Liver (tissue), 9 donors: ENCODE measurements around the gene MFAP5. TPM values are rescaled to one million over a fixed set of nuclear protein-coding genes. Genes with fewer than 3 reads are reported as not detected.
A peak's percentile ranks its signal among the peaks of the same experiment; 100 is the strongest.

Experiments used
- DNase-seq: peaks from one replicate; pipeline ENCODE4 v3.0.0-alpha.2; 2017; ENCODE audit warnings: low spot score
- H3K27ac ChIP-seq, 2 donors: one replicate each; pipeline ENCODE4 v1.7.0; 2013; ENCODE audit warnings: inconsistent platforms in 2 of 2, low read length in 2 of 2, control low read depth in 1 of 2, low read depth in 1 of 2, mild to moderate bottlenecking in 1 of 2
- H3K27me3 ChIP-seq, 4 donors: one replicate each; pipeline versions ENCODE4 v1.6.1 to v1.7.0; 2013; ENCODE audit warnings: low read length in 3 of 4, inconsistent platforms in 1 of 4, mild to moderate bottlenecking in 1 of 4, moderate library complexity in 1 of 4; ENCODE audit not compliant: control insufficient read depth in 4 of 4, insufficient read depth in 4 of 4
- H3K36me3 ChIP-seq, 4 donors: one replicate each; pipeline versions ENCODE4 v1.6.1 to v1.7.0; 2013; ENCODE audit warnings: low read length in 3 of 4, mild to moderate bottlenecking in 3 of 4, low read depth in 1 of 4, moderate library complexity in 1 of 4; ENCODE audit not compliant: control insufficient read depth in 4 of 4, insufficient read depth in 3 of 4
- H3K4me1 ChIP-seq, 4 donors: one replicate each; pipeline versions ENCODE4 v1.6.1 to v1.7.0; 2013; ENCODE audit warnings: low read length in 3 of 4, mild to moderate bottlenecking in 3 of 4, moderate library complexity in 1 of 4; ENCODE audit not compliant: control insufficient read depth in 4 of 4, insufficient read depth in 4 of 4
- H3K4me3 ChIP-seq, 3 donors: one replicate each; pipeline versions ENCODE4 v1.6.1 to v1.7.0; 2013; ENCODE audit warnings: low read length in 3 of 3, control low read depth in 1 of 3, low read depth in 1 of 3, mild to moderate bottlenecking in 1 of 3
- H3K9ac ChIP-seq, 2 donors: one replicate each; pipeline ENCODE4 v1.7.0; 2013; ENCODE audit warnings: low read length in 2 of 2, mild to moderate bottlenecking in 2 of 2, moderate library complexity in 2 of 2, control low read depth in 1 of 2, low read depth in 1 of 2
- H3K9me3 ChIP-seq, 4 donors: one replicate each; pipeline versions ENCODE4 v1.6.1 to v1.7.0; 2013; ENCODE audit warnings: low read length in 3 of 4; ENCODE audit not compliant: control insufficient read depth in 4 of 4
- HNF4A ChIP-seq, 2 donors: conservative IDR thresholded peaks; 2 replicates each; pipeline ENCODE4 v1.6.1; 2016; ENCODE audit warnings: antibody characterized with exemption in 2 of 2, mild to moderate bottlenecking in 2 of 2
- HNF4G ChIP-seq: IDR thresholded peaks from 2 replicates; pipeline ENCODE4 v1.6.1; 2016; ENCODE audit warnings: antibody characterized with exemption
- JUND ChIP-seq, 2 donors: IDR thresholded peaks; 2 replicates each; pipeline ENCODE4 v1.6.1; 2016; ENCODE audit warnings: antibody characterized with exemption in 2 of 2
- NR2F2 ChIP-seq: IDR thresholded peaks from 2 replicates; pipeline ENCODE4 v1.6.1; 2016; ENCODE audit warnings: antibody characterized with exemption
- RXRA ChIP-seq, 2 donors: IDR thresholded peaks; 2 replicates each; pipeline ENCODE4 v1.6.1; 2017 to 2018; ENCODE audit warnings: antibody characterized with exemption in 2 of 2, mild to moderate bottlenecking in 1 of 2
- TAF1 ChIP-seq: conservative IDR thresholded peaks from 2 replicates; pipeline ENCODE4 v1.6.1; 2016; ENCODE audit warnings: antibody characterized with exemption, mild to moderate bottlenecking
- WGBS: extraction: QIAGEN DNeasy Blood & Tissue Kit; methylation state at CpG from one replicate; pipeline ENCODE4 v1.1.7; 2013; 5-methylcytosine and 5-hydroxymethylcytosine counted together
- polyA plus RNA-seq, 2 donors: library from polyadenylated mRNA; stranded (reverse) in 1 of 2; unstranded in 1 of 2; fragments of 200-250 nt in 1 of 2; fragments of >200 nt in 1 of 2; fragmentation: Nextera tagmentation in 1 of 2; extraction: Ambion mirVana in 1 of 2; gene quantifications; one replicate each; pipeline versions ENCODE4 v1.2.1 to v1.2.3, GENCODE V29; 2013 to 2015
- total RNA-seq, 2 donors: library from RNA; depleted of rRNA; stranded (reverse); fragments of >200 nt; gene quantifications; one replicate each; pipeline ENCODE4 v1.2.3, GENCODE V29; 2014
- TF ChIP-seq, protein P1 (sequence below): IDR thresholded peaks from 2 replicates; pipeline ENCODE4 v1.6.1; 2016; ENCODE audit warnings: antibody characterized with exemption
- TF ChIP-seq, protein P2 (sequence below): IDR thresholded peaks from 2 replicates; pipeline ENCODE4 v1.6.1; 2016; ENCODE audit warnings: antibody characterized with exemption
- TF ChIP-seq, protein P3 (sequence below): fragments of 150-350 bp; IDR thresholded peaks from 2 replicates; pipeline ENCODE4 v1.5.1; 2017; ENCODE audit warnings: improper control_type of control experiment, low read depth, low read length; ENCODE audit not compliant: missing input control
- TF ChIP-seq, protein P4 (sequence below): IDR thresholded peaks from 2 replicates; pipeline ENCODE4 v1.6.1; 2016; ENCODE audit warnings: antibody characterized with exemption, mild to moderate bottlenecking
- donor health status: healthy.
- donor health status: healthy.
- donor health status: healthy.
- donor health status: healthy.
- donor health status: healthy.

MFAP5 gene, protein sequence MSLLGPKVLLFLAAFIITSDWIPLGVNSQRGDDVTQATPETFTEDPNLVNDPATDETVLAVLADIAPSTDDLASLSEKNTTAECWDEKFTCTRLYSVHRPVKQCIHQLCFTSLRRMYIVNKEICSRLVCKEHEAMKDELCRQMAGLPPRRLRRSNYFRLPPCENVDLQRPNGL
- total RNA-seq (under 1 TPM in 1 of 2 donors, not detected in 1; 0.42 TPM), polyA plus RNA-seq (under 1 TPM in 1 of 2 donors, not detected in 1; 0.20 TPM)

DNA sequence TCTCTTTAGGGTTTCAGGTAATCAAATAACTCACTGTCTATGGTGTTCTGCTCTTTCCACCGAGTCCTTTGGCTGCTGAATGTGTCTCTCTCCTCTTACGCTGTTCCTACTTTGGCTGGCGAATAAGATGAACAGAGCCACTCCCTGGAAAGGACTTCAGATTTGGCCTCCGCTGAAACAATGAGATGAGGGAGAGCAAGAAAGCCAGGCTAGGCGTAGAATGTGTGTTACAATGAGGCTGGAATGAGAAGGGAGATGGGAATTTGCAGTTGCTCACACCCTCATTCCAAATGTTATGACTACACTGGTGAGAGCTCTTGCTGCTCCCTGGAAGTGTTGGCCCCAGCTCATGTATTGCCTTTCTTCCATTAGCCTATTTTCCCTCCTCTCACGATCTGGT lies at the start of gene MFAP5:
Gene MFAP5 (minus strand): TSS at position 234 of the 400 bp plus-strand sequence. CDS start 722 bp downstream, outside the sequence.
- no peaks in the 10 kb centered on the region for H3K9me3 ChIP-seq
- DNase-seq = no peak
- TF ChIP-seq HNF4A (conservative IDR thresholded peaks at IDR 0.05) (no peak), HNF4G (no peak), TAF1 (no peak), NR2F2 (no peak), JUND (IDR thresholded peaks at IDR 0.05) (no peak), RXRA (IDR thresholded peaks at IDR 0.05) (no peak)
- TF ChIP-seq, protein P1, sequence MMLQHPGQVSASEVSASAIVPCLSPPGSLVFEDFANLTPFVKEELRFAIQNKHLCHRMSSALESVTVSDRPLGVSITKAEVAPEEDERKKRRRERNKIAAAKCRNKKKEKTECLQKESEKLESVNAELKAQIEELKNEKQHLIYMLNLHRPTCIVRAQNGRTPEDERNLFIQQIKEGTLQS = no peak
- TF ChIP-seq, protein P2, sequence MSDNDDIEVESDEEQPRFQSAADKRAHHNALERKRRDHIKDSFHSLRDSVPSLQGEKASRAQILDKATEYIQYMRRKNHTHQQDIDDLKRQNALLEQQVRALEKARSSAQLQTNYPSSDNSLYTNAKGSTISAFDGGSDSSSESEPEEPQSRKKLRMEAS = no peak
- TF ChIP-seq, protein P3, sequence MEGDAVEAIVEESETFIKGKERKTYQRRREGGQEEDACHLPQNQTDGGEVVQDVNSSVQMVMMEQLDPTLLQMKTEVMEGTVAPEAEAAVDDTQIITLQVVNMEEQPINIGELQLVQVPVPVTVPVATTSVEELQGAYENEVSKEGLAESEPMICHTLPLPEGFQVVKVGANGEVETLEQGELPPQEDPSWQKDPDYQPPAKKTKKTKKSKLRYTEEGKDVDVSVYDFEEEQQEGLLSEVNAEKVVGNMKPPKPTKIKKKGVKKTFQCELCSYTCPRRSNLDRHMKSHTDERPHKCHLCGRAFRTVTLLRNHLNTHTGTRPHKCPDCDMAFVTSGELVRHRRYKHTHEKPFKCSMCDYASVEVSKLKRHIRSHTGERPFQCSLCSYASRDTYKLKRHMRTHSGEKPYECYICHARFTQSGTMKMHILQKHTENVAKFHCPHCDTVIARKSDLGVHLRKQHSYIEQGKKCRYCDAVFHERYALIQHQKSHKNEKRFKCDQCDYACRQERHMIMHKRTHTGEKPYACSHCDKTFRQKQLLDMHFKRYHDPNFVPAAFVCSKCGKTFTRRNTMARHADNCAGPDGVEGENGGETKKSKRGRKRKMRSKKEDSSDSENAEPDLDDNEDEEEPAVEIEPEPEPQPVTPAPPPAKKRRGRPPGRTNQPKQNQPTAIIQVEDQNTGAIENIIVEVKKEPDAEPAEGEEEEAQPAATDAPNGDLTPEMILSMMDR = no peak
- TF ChIP-seq, protein P4, sequence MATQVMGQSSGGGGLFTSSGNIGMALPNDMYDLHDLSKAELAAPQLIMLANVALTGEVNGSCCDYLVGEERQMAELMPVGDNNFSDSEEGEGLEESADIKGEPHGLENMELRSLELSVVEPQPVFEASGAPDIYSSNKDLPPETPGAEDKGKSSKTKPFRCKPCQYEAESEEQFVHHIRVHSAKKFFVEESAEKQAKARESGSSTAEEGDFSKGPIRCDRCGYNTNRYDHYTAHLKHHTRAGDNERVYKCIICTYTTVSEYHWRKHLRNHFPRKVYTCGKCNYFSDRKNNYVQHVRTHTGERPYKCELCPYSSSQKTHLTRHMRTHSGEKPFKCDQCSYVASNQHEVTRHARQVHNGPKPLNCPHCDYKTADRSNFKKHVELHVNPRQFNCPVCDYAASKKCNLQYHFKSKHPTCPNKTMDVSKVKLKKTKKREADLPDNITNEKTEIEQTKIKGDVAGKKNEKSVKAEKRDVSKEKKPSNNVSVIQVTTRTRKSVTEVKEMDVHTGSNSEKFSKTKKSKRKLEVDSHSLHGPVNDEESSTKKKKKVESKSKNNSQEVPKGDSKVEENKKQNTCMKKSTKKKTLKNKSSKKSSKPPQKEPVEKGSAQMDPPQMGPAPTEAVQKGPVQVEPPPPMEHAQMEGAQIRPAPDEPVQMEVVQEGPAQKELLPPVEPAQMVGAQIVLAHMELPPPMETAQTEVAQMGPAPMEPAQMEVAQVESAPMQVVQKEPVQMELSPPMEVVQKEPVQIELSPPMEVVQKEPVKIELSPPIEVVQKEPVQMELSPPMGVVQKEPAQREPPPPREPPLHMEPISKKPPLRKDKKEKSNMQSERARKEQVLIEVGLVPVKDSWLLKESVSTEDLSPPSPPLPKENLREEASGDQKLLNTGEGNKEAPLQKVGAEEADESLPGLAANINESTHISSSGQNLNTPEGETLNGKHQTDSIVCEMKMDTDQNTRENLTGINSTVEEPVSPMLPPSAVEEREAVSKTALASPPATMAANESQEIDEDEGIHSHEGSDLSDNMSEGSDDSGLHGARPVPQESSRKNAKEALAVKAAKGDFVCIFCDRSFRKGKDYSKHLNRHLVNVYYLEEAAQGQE = no peak
- no peaks in the 10 kb centered on the region for H3K36me3 ChIP-seq
- no peak within 1 kb of the TSS for H3K9ac ChIP-seq
- H3K27ac ChIP-seq = no peak within 1 kb of the TSS
- H3K27me3 ChIP-seq = no peaks in the 10 kb centered on the region
- no peak within 1 kb of the TSS for H3K4me3 ChIP-seq
- H3K4me1 ChIP-seq = no peaks in the 10 kb centered on the region
- WGBS = 78% methylated on average over 6 of the region's 6 CpGs

DNA sequence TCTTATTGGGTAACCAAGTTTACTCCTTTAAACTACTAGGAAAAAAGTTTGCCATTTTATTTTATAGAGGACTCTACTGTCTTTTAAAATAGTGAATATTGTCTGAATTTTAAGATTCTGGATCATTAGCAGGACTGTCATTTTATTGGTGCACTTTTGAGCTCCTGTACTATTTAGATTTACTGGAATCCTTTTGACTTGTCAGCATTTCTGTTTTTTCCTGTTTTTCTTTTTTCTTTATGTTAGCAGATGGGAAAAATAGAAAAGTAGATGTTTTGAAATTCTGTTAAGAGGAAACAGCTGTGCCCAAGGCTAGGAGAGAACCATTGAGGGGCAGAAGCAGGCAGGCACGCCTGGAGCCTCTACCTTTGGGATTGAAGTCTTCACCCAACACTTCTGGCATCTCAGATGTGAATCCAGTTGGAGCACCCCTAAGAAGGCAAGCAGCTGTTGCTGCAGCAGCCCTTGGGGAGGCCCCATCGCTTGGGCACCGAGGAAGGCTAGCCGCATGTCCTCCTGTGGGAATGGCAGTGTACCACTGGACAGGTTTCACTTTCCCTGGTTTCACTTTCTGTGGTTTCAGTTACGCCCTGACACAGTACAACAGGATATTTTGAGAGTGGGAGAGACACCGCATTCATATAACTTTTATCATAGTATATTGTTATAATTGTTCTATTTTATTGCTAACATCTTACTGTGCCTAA lies 46.7 kb upstream of the MFAP5 start:
- peak overlapping the region in 1 of 2 donors; percentile 27 for H3K9ac ChIP-seq

More for the DNA sequence above, 46.7 kb upstream of the MFAP5 start:
- no peaks in the 10 kb centered on the region for H3K27me3 ChIP-seq
- peaks cover 0 to 7% (median 0%) of the 10 kb centered on the region in 4 donors for H3K4me1 ChIP-seq
- no peaks in the 10 kb centered on the region for H3K9me3 ChIP-seq
- H3K4me3 ChIP-seq = peak overlapping the region in 1 of 3 donors; percentile 49
- TF ChIP-seq, protein P2 = no peak
- WGBS = 48% methylated on average over 6 of the region's 6 CpGs
- no peak for DNase-seq
- no peaks in the 10 kb centered on the region for H3K36me3 ChIP-seq
- H3K27ac ChIP-seq = no peak overlapping the region
